CD4-positive, alpha-beta T cell treated with Interleukin-2 at 100 ng/mL for 4 hours (primary cell): ENCODE measurements around the gene TAF6L.
A peak's percentile ranks its signal among the peaks of the same experiment; 100 is the strongest.
"Not testable (repeated sequence)": the region's sequence is repeated elsewhere in the genome, so short reads cannot be mapped to it uniquely, and the experiment has no call there.

Experiments
- DNase-seq: peaks from one replicate; pipeline ENCODE4 v3.0.0-alpha.2; 2020; ENCODE audit warnings: low spot score

Gene TAF6L

DNA sequence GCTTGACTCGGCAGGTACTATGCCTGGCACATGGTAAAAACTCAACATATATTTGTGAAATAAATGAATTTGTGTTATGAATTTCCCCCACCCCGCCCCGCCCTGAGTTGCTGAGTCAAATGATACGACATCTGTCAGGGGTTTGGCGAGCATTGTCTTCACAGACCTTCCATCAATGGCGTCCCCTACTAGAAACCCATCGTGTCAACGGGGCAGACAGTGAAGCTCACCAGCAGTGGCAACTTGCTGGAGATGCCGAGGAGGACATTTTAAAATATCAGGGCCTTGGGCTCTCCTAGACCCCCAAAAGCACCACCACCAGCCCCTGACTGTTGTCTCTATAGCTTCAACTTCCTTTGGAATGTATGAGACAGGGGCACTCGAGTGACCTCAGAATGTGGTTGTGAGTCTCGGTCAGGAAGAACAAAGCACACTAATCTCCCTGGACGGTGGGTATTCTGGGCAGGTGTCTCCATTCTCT, 34.8 kb downstream of the TAF6L start:
- DNase-seq = no peak

DNA sequence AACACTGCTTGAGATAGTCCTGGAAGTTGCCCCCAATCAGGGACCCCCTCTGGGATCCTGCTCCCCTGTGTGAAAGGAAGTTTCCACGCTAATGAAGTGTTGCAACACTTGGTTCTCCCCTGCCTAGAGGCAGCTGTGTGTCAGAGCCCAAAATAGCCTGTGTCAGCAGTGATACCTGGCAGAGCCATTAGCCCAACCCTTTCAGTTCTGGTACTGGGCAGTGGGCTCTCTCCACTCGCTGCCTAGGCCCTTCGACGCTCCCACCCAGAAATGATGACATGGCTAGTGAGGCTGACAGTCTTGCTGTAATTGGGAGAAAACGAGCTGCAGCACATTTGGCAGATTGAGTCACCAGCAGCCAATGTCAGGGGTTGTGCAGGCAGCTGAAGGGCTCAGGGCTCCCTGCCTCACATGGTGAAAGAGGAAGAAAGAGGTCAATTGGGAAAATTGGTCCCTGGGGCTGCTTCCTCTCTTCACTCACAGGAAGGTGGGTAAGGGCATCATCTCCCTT, 35.5 kb downstream of the TAF6L start:
- no peak for DNase-seq

GRCh38 chr11:62810748-62811147, 39.6 kb downstream of the TAF6L start:
- no peak for DNase-seq

DNA sequence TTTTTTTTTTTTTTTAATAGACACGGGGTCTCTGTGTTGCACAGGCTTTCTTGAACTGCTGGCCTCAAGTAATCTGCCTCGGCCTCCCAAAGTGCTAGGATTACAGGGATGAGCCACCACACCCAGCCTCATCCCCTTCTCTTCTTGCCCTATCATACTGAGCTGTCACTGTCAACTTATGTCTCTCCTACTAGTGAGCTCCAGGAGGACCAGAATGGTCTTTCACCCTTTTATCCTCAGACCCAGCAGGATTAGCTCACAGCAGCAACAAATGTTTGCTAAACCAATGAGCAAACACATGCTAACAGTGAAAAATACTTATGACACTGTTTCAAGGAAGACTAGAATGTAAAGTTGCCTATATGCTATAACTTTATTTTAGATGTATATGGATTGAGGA, 40.5 kb downstream of the TAF6L start:
- no peak for DNase-seq

DNA sequence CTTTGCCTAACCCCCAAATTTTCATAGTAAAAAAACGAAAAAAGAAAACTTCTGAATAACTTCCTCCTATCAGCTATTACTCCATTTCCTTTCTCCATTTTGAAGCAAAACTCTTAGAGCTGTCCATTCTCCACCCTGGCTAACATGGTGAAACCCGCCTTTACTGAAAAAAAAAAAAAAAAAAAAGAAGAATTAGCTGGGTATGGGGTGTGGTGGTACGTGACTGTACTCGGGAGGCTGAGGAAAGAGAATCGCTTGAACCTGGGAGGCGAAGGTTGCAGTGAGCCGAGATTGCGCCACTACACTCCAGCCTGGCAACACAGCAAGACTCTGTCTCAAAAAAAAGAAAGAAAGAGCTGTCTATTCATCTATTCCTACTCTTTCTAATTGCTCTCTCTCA, 45.4 kb downstream of the TAF6L start:
- DNase-seq = no peak

GRCh38 chr11:62817129-62817528, 45.9 kb downstream of the TAF6L start:
- no peak for DNase-seq

DNA sequence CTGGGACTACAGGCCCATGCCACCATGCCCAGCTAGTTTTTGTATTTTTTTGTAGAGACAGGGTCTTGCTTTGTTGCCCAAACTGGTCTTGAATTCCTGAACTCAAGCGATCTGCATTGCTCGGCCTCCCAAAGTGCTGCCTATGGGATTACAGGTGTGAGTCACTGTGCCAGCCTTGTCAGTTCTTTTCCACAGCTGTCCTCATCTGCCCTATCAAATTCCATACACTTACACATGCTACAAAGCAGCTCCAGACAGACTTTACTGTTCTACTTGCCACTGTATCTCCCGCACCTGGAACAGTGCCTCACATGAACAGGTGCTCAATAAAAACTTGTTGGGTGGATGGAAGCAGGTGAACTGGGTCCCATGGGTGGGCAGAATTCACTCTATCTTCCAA, 52.5 kb downstream of the TAF6L start:
- no peak for DNase-seq

DNA sequence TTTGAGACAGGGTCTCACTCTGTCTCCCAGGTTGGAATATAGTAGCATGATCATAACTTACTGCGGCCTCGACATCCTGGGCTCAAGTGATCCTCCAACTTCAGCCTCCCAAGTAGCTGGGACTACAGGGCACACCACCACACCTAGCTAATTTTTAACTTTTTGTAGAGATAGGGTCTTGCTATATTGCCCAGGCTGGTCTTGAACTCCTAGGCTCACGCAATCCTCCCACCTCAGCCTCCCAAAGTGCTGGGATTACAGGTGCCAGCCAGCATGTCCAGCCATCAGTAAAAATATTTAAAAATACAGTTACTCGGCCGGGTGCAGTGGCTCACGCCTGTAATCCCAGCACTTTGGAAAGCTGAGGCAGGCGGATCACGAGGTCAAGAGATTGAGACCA, 56.9 kb downstream of the TAF6L start:
- DNase-seq = not testable (repeated sequence)

DNA sequence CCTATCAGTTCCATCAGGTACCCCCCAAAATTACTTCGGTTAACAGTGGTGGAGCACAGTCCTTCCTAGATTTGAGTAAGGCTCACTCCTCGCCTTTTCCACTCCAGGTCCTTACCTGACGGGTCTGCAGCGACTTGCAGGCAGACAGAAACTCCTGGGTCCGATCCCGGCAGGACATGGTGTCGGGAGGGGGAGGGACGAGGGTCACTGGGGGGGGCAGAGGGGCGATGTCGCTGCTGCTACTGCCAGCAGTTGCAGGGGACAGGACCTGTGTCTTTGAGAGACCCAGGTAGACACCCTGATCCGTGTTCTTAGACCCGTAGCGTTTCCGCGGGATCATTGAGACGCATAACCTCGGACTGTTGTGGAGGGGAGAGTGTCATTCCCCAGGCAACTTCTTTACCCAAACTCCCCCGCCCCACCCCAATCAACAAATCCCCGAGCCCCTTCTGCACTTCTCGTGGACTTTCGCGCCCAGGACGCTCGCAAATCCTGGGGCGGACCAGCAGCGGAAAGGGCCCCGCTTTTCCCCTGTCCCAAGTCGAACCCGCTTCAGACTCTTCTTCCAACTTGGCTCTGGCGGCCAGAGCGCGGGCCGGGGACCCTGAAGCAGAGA, 59.8 kb downstream of the TAF6L start:
- DNase-seq = no peak

GRCh38 chr11:62831520-62832335, 60.5 kb downstream of the TAF6L start, which contains the start of gene STX5:
Gene STX5 (minus strand): TSS chr11:62832051. CDS start chr11:62831243, 808 bp downstream.
- peak; percentile 100 for DNase-seq

- DNase-seq = no peak
Observed at GRCh38 chr11:62832336-62833234, 61.4 kb downstream of the TAF6L start, which contains the start of gene TEX54. Gene TEX54 (minus strand): TSS chr11:62832841.

DNA sequence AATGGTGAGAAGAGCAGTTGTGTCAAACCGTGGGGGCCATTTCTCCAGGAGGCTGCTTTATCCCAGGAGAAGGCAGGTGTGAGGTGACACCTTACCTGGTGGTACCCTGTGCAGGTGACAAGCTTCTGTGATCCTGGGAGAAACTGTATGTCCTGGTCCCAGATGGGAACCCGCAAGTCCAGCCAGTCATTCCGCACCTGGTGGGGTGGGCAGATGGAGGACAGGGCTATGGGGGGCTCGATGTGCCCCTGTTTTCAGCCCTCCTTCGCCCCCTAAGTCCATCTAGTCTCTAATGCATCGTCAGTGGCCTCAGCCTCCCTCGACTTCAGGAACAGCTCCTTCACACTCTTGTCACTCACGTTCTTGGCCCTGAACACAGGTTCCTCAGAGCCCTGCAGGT, 64.1 kb downstream of the TAF6L start:
- no peak for DNase-seq
